SK-N-SH (cell line): ENCODE data around the gene KBTBD13. TPM values are rescaled to one million over a fixed set of nuclear protein-coding genes. Genes with fewer than 3 reads are reported as not detected.

ENCODE experiments used
- CTCF ChIA-PET: fragments of 300-600, 350-600 bp; formaldehyde crosslinking; extraction: SDS; loops from one replicate; lab custom pipeline; 2021; lab: Yijun Ruan, JAX
- POLR2A ChIA-PET: fragments of 350-600 bp; sonication (Branson Sonifier 250); formaldehyde crosslinking; extraction: SDS; loops from one replicate; lab custom pipeline; 2020; ENCODE audit warnings: antibody characterized with exemption, inconsistent platforms; lab: Yijun Ruan, JAX
- DNase-seq: peaks from one replicate; pipeline ENCODE4 v3.0.0; 2012
- H2AFZ ChIP-seq: fragments of 200-600 bp; sonication (generic); 2 replicates; pipeline ENCODE4 v1.8.1; 2016; ENCODE audit warnings: antibody characterized with exemption, mild to moderate bottlenecking, low read depth
- H3F3A ChIP-seq: fragments of 200-600 bp; sonication (generic); replicated peaks from 2 replicates; pipeline ENCODE3; 2016; ENCODE audit warnings: antibody characterized with exemption, mild to moderate bottlenecking; ENCODE audit not compliant: insufficient read depth
- H3K27ac ChIP-seq, 2 experiments: fragments of 200-500 bp in 1 of 2; fragments of 200-600 bp in 1 of 2; sonication (Bioruptor generic) in 1 of 2; sonication (generic), shearing (Covaris generic) in 1 of 2; 2 replicates each; pipeline versions ENCODE4 v1.5.1 to v1.6.1; 2014 to 2016; ENCODE audit warnings: low read depth in 2 of 2, inconsistent platforms in 1 of 2, low read length in 1 of 2, mild to moderate bottlenecking in 1 of 2, mixed read lengths in 1 of 2
- H3K27me3 ChIP-seq: fragments of 200-600 bp; sonication (generic), shearing (Covaris generic); 2 replicates; pipeline ENCODE4 v1.6.1; 2016; ENCODE audit warnings: mixed run types; ENCODE audit not compliant: insufficient read depth
- H3K36me3 ChIP-seq, 2 experiments: fragments of 200-500 bp in 1 of 2; fragments of 200-600 bp in 1 of 2; sonication (Bioruptor generic) in 1 of 2; sonication (generic) in 1 of 2; replicated peaks in 1 of 2; 2 replicates each; pipeline versions ENCODE3 to v1.5.1; 2014 to 2016; ENCODE audit warnings: low read length in 1 of 2, mild to moderate bottlenecking in 1 of 2; ENCODE audit not compliant: insufficient read depth in 2 of 2, control insufficient read depth in 1 of 2
- H3K4me1 ChIP-seq, 2 experiments: fragments of 200-500 bp in 1 of 2; fragments of 200-600 bp in 1 of 2; sonication (Bioruptor generic) in 1 of 2; sonication (generic), shearing (Covaris generic) in 1 of 2; 2 replicates each; pipeline versions ENCODE4 v1.5.1 to v1.6.1; 2014 to 2016; ENCODE audit warnings: low read depth in 1 of 2, low read length in 1 of 2, mixed run types in 1 of 2; ENCODE audit not compliant: insufficient read depth in 2 of 2, control insufficient read depth in 1 of 2
- H3K4me2 ChIP-seq: fragments of 200-600 bp; sonication (generic), shearing (Covaris generic); 2 replicates; pipeline ENCODE4 v1.6.1; 2017; ENCODE audit warnings: mixed run types
- H3K4me3 ChIP-seq, 2 experiments: fragments of 200-500 bp in 1 of 2; fragments of 200-600 bp in 1 of 2; sonication (Bioruptor generic) in 1 of 2; sonication (generic), shearing (Covaris generic) in 1 of 2; 2 replicates each; pipeline versions ENCODE4 v1.5.1 to v1.8.1; 2014 to 2016; ENCODE audit warnings: low read depth in 2 of 2, inconsistent platforms in 1 of 2, low read length in 1 of 2, mild to moderate bottlenecking in 1 of 2, mixed read lengths in 1 of 2, moderate library complexity in 1 of 2
- H3K79me2 ChIP-seq: fragments of 200-600 bp; sonication (generic); 2 replicates; pipeline ENCODE4 v1.8.1; 2017; ENCODE audit warnings: mild to moderate bottlenecking; ENCODE audit not compliant: insufficient read depth
- H3K9ac ChIP-seq: fragments of 200-600 bp; sonication (generic); 2 replicates; pipeline ENCODE4 v1.6.1; 2017; ENCODE audit warnings: mixed run types
- H3K9me2 ChIP-seq: fragments of 200-600 bp; sonication (generic); 2 replicates; pipeline ENCODE4 v1.6.1; 2017; ENCODE audit warnings: mixed run types
- H3K9me3 ChIP-seq: fragments of 200-600 bp; sonication (generic); 2 replicates; pipeline ENCODE4 v1.6.1; 2017; ENCODE audit warnings: mixed run types, mild to moderate bottlenecking, moderate library complexity
- H4K20me1 ChIP-seq: fragments of 200-600 bp; sonication (generic); 2 replicates; pipeline ENCODE4 v1.6.1; 2017; ENCODE audit warnings: mild to moderate bottlenecking, mixed run types; ENCODE audit not compliant: insufficient read depth
- EP300 ChIP-seq, 2 experiments: IDR thresholded peaks; 2 replicates each; pipeline versions ENCODE4 v1.4.0 to v1.6.1; 2012; ENCODE audit warnings: borderline replicate concordance in 1 of 2, low read depth in 1 of 2, low read length in 1 of 2
- FOSL2 ChIP-seq: IDR thresholded peaks from 2 replicates; pipeline ENCODE4 v1.4.0; 2012; ENCODE audit warnings: low read depth, mild to moderate bottlenecking, moderate library complexity, borderline replicate concordance
- FOXJ3 ChIP-seq: sonication (generic); formaldehyde crosslinking; IDR thresholded peaks from 2 replicates; pipeline ENCODE4 v1.5.1; 2020; ENCODE audit warnings: mild to moderate bottlenecking, missing genetic modification reagents
- FOXM1 ChIP-seq: IDR thresholded peaks from 2 replicates; pipeline ENCODE4 v1.4.0; 2012; ENCODE audit warnings: low read depth, mild to moderate bottlenecking
- IRF3 ChIP-seq: fragments of 150-350 bp; IDR thresholded peaks from 2 replicates; pipeline ENCODE4 v1.6.1; 2016; ENCODE audit warnings: mild to moderate bottlenecking, low read depth, low read length
- JUND ChIP-seq: IDR thresholded peaks from 2 replicates; pipeline ENCODE4 v1.4.0; 2012
- MAX ChIP-seq: IDR thresholded peaks from 2 replicates; pipeline ENCODE4 v1.4.0; 2012; ENCODE audit warnings: low read depth
- MEF2A ChIP-seq: IDR thresholded peaks from 2 replicates; pipeline ENCODE4 v1.4.0; 2012; ENCODE audit warnings: low read depth, borderline replicate concordance
- NRF1 ChIP-seq: IDR thresholded peaks from 2 replicates; pipeline ENCODE4 v1.6.1; 2012; ENCODE audit warnings: low read depth, mild to moderate bottlenecking, low read length
- RAD21 ChIP-seq: IDR thresholded peaks from 2 replicates; pipeline ENCODE4 v1.6.1; 2012; ENCODE audit warnings: mild to moderate bottlenecking, low read length
- REST ChIP-seq: IDR thresholded peaks from 2 replicates; pipeline ENCODE4 v1.6.1; 2012; ENCODE audit warnings: mild to moderate bottlenecking, low read depth, low read length, moderate library complexity
- RFX5 ChIP-seq: IDR thresholded peaks from 2 replicates; pipeline ENCODE4 v1.6.1; 2012; ENCODE audit warnings: mild to moderate bottlenecking, improper control_type of control experiment, low read length
- SMC3 ChIP-seq: IDR thresholded peaks from 2 replicates; pipeline ENCODE4 v1.6.1; 2012; ENCODE audit warnings: low read depth, low read length, improper control_type of control experiment
- TAF1 ChIP-seq: IDR thresholded peaks from 2 replicates; pipeline ENCODE4 v1.6.1; 2012; ENCODE audit warnings: low read depth, mild to moderate bottlenecking, low read length, moderate library complexity, borderline replicate concordance
- TEAD4 ChIP-seq: IDR thresholded peaks from 2 replicates; pipeline ENCODE4 v1.4.0; 2012; ENCODE audit warnings: mild to moderate bottlenecking, borderline replicate concordance; ENCODE audit not compliant: insufficient read depth
- ZBTB33 ChIP-seq: IDR thresholded peaks from 2 replicates; pipeline ENCODE4 v1.4.0; 2012; ENCODE audit warnings: low read depth, borderline replicate concordance
- WGBS: methylation state at CpG from one replicate; pipeline ENCODE4 v1.1.6; 2017; ENCODE audit warnings: low lambda C conversion rate; 5-methylcytosine and 5-hydroxymethylcytosine counted together
- polyA plus RNA-seq, 3 experiments: library from polyadenylated mRNA; depleted of rRNA; stranded (reverse); fragments of >200 nt; gene quantifications; 2 replicates each; pipeline ENCODE4 v1.2.3, GENCODE V29; 2012

KBTBD13 gene
- polyA plus RNA-seq, 1 of the 3 experiments (the other 2 are of a cell fraction) = not detected

- no peak overlapping the region for H3K4me3 ChIP-seq
- POLR2A ChIA-PET = no interaction called here
- no peaks in the 10 kb centered on the region for H3K9me3 ChIP-seq
- CTCF ChIA-PET = interaction anchor here (1.3 to 3.3 kb wide), 3 partner anchors 17 to 38 kb away, joined by 7 to 16 read pairs (median 7); no protein-coding TSS in a partner anchor
- no peaks in the 10 kb centered on the region for H3K36me3 ChIP-seq
- no peaks in the 10 kb centered on the region for H4K20me1 ChIP-seq
- no peak overlapping the region for H3K4me2 ChIP-seq
- peaks cover 0 to 12% of the 10 kb centered on the region in 2 experiments; a peak in 1 of 4 replicates for H3K4me1 ChIP-seq
- H3K79me2 ChIP-seq = no peaks in the 10 kb centered on the region
- no peak overlapping the region for H2AFZ ChIP-seq
- no peak for DNase-seq
- no peak for TF ChIP-seq SMC3
- TF ChIP-seq FOXJ3 (CRISPR knock-in tag) = no peak
- TF ChIP-seq FOSL2 = no peak
- no peak for TF ChIP-seq TEAD4
- no peak for TF ChIP-seq MEF2A
- TF ChIP-seq JUND = no peak
- TF ChIP-seq FOXM1 = no peak
- no peak for TF ChIP-seq REST
- TF ChIP-seq ZBTB33 = no peak
- TF ChIP-seq RFX5 = no peak
- no peak for TF ChIP-seq TAF1
- TF ChIP-seq NRF1 = no peak
- TF ChIP-seq EP300 (IDR thresholded peaks at IDR 0.05; ENCODE audit: borderline replicate concordance in 1 of 2, low read depth in 1 of 2, low read length in 1 of 2) = no peak
- TF ChIP-seq MAX = no peak
- TF ChIP-seq IRF3 = no peak
- TF ChIP-seq RAD21 = no peak
- 100% methylated on average over 1 of the region's 1 CpG for WGBS
- H3K27ac ChIP-seq = no peak overlapping the region
- no peak overlapping the region for H3K9ac ChIP-seq
- no peaks in the 10 kb centered on the region for H3K9me2 ChIP-seq
- 0 out of 2 replicates have a peak, but pooled peaks cover 3% of the 10 kb centered on the region for H3K27me3 ChIP-seq
- H3F3A ChIP-seq = no peaks in the 10 kb centered on the region
Measured at GRCh38 chr15:65072027-65072426, 4.5 kb upstream of the KBTBD13 start.
